HUES64 (cell line): ENCODE measurements around the gene PARD3B.

ENCODE experiments used
- H3K27ac ChIP-seq: 2 replicates; pipeline ENCODE4 v1.7.0; 2013; ENCODE audit warnings: low read depth, low read length, inconsistent platforms
- H3K27me3 ChIP-seq: 2 replicates; pipeline ENCODE4 v1.6.1; 2013; ENCODE audit warnings: mild to moderate bottlenecking, low read length; ENCODE audit not compliant: insufficient read depth
- H3K36me3 ChIP-seq: 2 replicates; pipeline ENCODE4 v1.6.1; 2013; ENCODE audit warnings: mild to moderate bottlenecking, low read length; ENCODE audit not compliant: insufficient read depth
- H3K4me1 ChIP-seq: 2 replicates; pipeline ENCODE4 v1.6.1; 2013; ENCODE audit warnings: mild to moderate bottlenecking, low read length, moderate library complexity; ENCODE audit not compliant: insufficient read depth
- H3K4me3 ChIP-seq: 2 replicates; pipeline ENCODE4 v1.5.1; 2013; ENCODE audit warnings: mild to moderate bottlenecking, low read length, moderate library complexity
- H3K9ac ChIP-seq: 2 replicates; pipeline ENCODE4 v1.6.1; 2013; ENCODE audit warnings: mild to moderate bottlenecking, low read depth, low read length
- H3K9me3 ChIP-seq: 2 replicates; pipeline ENCODE4 v1.6.1; 2013; ENCODE audit warnings: low read depth, low read length; ENCODE audit not compliant: insufficient read depth
- WGBS: fragments of 150-250, 120-280 bp; methylation state at CpG from one replicate; pipeline ENCODE4 v1.1.7; 2013; ENCODE audit warnings: missing lambda C conversion rate; 5-methylcytosine and 5-hydroxymethylcytosine counted together

The PARD3B gene

GRCh38 chr2:204877691-204878090 is 332.4 kb downstream of the PARD3B start:
- no peak overlapping the region for H3K27ac ChIP-seq
- H3K27me3 ChIP-seq, result no peaks in the 10 kb centered on the region
- H3K36me3 ChIP-seq, result no peaks in the 10 kb centered on the region
- no peak overlapping the region for H3K9ac ChIP-seq
- no peaks in the 10 kb centered on the region for H3K9me3 ChIP-seq
- peaks cover 16% of the 10 kb centered on the region for H3K4me1 ChIP-seq
- no peak overlapping the region for H3K4me3 ChIP-seq

- Histone ChIP-seq H3K4me1 (peaks cover 16% of the 10 kb centered on the region), H3K9me3 (no peaks in the 10 kb centered on the region), H3K36me3 (no peaks in the 10 kb centered on the region), H3K4me3 (no peak overlapping the region), H3K27me3 (no peaks in the 10 kb centered on the region), H3K27ac (no peak overlapping the region), H3K9ac (no peak overlapping the region)
- WGBS, result 100% methylated on average over 2 of the region's 3 CpGs
Measured at GRCh38 chr2:204880928-204881327, 335.7 kb downstream of the PARD3B start.

GRCh38 chr2:204881655-204882054 is 336.4 kb downstream of the PARD3B start:
- Histone ChIP-seq H3K27ac (peak overlapping the region; percentile 43), H3K9ac (no peak overlapping the region; the same call in 1 of the 2 replicates), H3K4me3 (no peak overlapping the region), H3K27me3 (no peaks in the 10 kb centered on the region), H3K9me3 (no peaks in the 10 kb centered on the region), H3K4me1 (peaks cover 19% of the 10 kb centered on the region), H3K36me3 (no peaks in the 10 kb centered on the region)
- WGBS, result 55% methylated on average over 4 of the region's 4 CpGs

GRCh38 chr2:204885747-204886146 is 340.5 kb downstream of the PARD3B start:
- Histone ChIP-seq H3K27ac (no peak overlapping the region), H3K27me3 (no peaks in the 10 kb centered on the region), H3K9me3 (no peaks in the 10 kb centered on the region), H3K9ac (no peak overlapping the region), H3K4me1 (peaks cover 19% of the 10 kb centered on the region), H3K4me3 (no peak overlapping the region), H3K36me3 (no peaks in the 10 kb centered on the region)
- 35% methylated on average over 2 of the region's 2 CpGs for WGBS

- no peaks in the 10 kb centered on the region for H3K9me3 ChIP-seq
- H3K27me3 ChIP-seq, result no peaks in the 10 kb centered on the region
- 95% methylated on average over 1 of the region's 1 CpG for WGBS
- peaks cover 12% of the 10 kb centered on the region for H3K4me1 ChIP-seq
- H3K4me3 ChIP-seq, result no peak overlapping the region
- H3K36me3 ChIP-seq, result no peaks in the 10 kb centered on the region
- H3K27ac ChIP-seq, result no peak overlapping the region
- no peak overlapping the region for H3K9ac ChIP-seq
Measured at GRCh38 chr2:204886713-204887112, 341.4 kb downstream of the PARD3B start.

GRCh38 chr2:204888222-204888621 is 342.9 kb downstream of the PARD3B start:
- no peak overlapping the region for H3K27ac ChIP-seq

GRCh38 chr2:204890680-204891079 is 345.4 kb downstream of the PARD3B start:
- no peaks in the 10 kb centered on the region for H3K27me3 ChIP-seq
- no peaks in the 10 kb centered on the region for H3K9me3 ChIP-seq
- no peak overlapping the region for H3K9ac ChIP-seq
- no peaks in the 10 kb centered on the region for H3K36me3 ChIP-seq
- H3K4me1 ChIP-seq, result peaks cover 3% of the 10 kb centered on the region; the same call in 1 of the 2 replicates
- H3K27ac ChIP-seq, result no peak overlapping the region
- H3K4me3 ChIP-seq, result no peak overlapping the region
- WGBS, result 92% methylated on average over 2 of the region's 2 CpGs

More at GRCh38 chr2:204888222-204888621, 342.9 kb downstream of the PARD3B start:
- no peaks in the 10 kb centered on the region for H3K27me3 ChIP-seq
- peaks cover 3% of the 10 kb centered on the region; the same call in 1 of the 2 replicates for H3K4me1 ChIP-seq
- no peak overlapping the region for H3K9ac ChIP-seq
- H3K9me3 ChIP-seq, result no peaks in the 10 kb centered on the region
- no peaks in the 10 kb centered on the region for H3K36me3 ChIP-seq
- no peak overlapping the region for H3K4me3 ChIP-seq

GRCh38 chr2:204891739-204892138 is 346.5 kb downstream of the PARD3B start:
- H3K9ac ChIP-seq, result no peak overlapping the region
- H3K9me3 ChIP-seq, result no peaks in the 10 kb centered on the region
- H3K36me3 ChIP-seq, result no peaks in the 10 kb centered on the region
- H3K27ac ChIP-seq, result no peak overlapping the region
- 71% methylated on average over 1 of the region's 2 CpGs for WGBS
- H3K27me3 ChIP-seq, result no peaks in the 10 kb centered on the region
- H3K4me3 ChIP-seq, result no peak overlapping the region
- H3K4me1 ChIP-seq, result no peaks in the 10 kb centered on the region

GRCh38 chr2:204892506-204893255 is 347.4 kb downstream of the PARD3B start:
- H3K27me3 ChIP-seq, result no peaks in the 10 kb centered on the region
- no peak overlapping the region for H3K27ac ChIP-seq
- H3K9ac ChIP-seq, result no peak overlapping the region
- H3K4me1 ChIP-seq, result no peaks in the 10 kb centered on the region
- H3K4me3 ChIP-seq, result no peak overlapping the region
- no peaks in the 10 kb centered on the region for H3K9me3 ChIP-seq
- 92% methylated on average over 1 of the region's 1 CpG for WGBS
- H3K36me3 ChIP-seq, result no peaks in the 10 kb centered on the region

- Histone ChIP-seq H3K36me3 (no peaks in the 10 kb centered on the region), H3K4me1 (no peaks in the 10 kb centered on the region), H3K9me3 (no peaks in the 10 kb centered on the region), H3K9ac (no peak overlapping the region), H3K27ac (no peak overlapping the region), H3K4me3 (no peak overlapping the region), H3K27me3 (no peaks in the 10 kb centered on the region)
- whole genome bisulfite sequencing, result 97% methylated on average over 1 of the region's 4 CpGs
Measured at GRCh38 chr2:204896146-204896545, 350.9 kb downstream of the PARD3B start.

- no peak overlapping the region for H3K27ac ChIP-seq
- H3K9me3 ChIP-seq, result no peaks in the 10 kb centered on the region
- no peaks in the 10 kb centered on the region for H3K36me3 ChIP-seq
- no peak overlapping the region for H3K4me3 ChIP-seq
- no peaks in the 10 kb centered on the region for H3K27me3 ChIP-seq
- 100% methylated on average over 1 of the region's 1 CpG for WGBS
- no peak overlapping the region for H3K9ac ChIP-seq
- no peaks in the 10 kb centered on the region for H3K4me1 ChIP-seq
Measured at GRCh38 chr2:204897561-204897960, 352.3 kb downstream of the PARD3B start.
